OCI-LY1 (cell line): Measurements from ENCODE around the gene GJA5.

Source experiments
- CTCF ChIP-seq: fragments of 200-600 bp; sonication (generic), shearing (Covaris generic); IDR thresholded peaks from 2 replicates; pipeline ENCODE4 v1.5.1; 2017; ENCODE audit warnings: mild to moderate bottlenecking, antibody characterized with exemption, low read length, moderate library complexity, mixed read lengths
- EZH2 ChIP-seq: fragments of 200-600 bp; sonication (generic), shearing (Covaris generic); IDR thresholded peaks from 2 replicates; pipeline ENCODE4 v1.8.0; 2017; ENCODE audit warnings: borderline replicate concordance, mixed run types, mild to moderate bottlenecking, antibody characterized with exemption, low read length, moderate library complexity, mixed read lengths

- TF ChIP-seq CTCF (no peak), EZH2 (no peak)
These were observed 31.1 kb downstream of the GJA5 start for GRCh38 chr1:147729315-147729714.
